H54 (cell line): ENCODE results near the gene LSR.

Source experiments
- DNase-seq: peaks from one replicate; pipeline ENCODE4 v3.0.0; 2011; ENCODE audit warnings: low spot score, mixed read lengths; ENCODE audit not compliant: insufficient read length
- FAIRE-seq: peaks from 3 replicates; lab custom pipeline; 2011; peaks lifted over from hg19 to GRCh38; lab: Jason Lieb, UNC
- POLR2A ChIP-seq: IDR thresholded peaks from 2 replicates; pipeline ENCODE4 v1.6.1; 2011; ENCODE audit warnings: low read depth, mild to moderate bottlenecking, low read length

LSR gene

GRCh38 chr19:35248310-35249145 is at the start of gene LSR:
LSR (plus strand) TSS chr19:35249002; CDS start chr19:35249023, 21 bp downstream.
- DNase-seq (no peak), FAIRE-seq (no peak)
- TF ChIP-seq POLR2A = no peak

- FAIRE-seq (no peak), DNase-seq (no peak)
- no peak for TF ChIP-seq POLR2A
These were observed 49.3 kb upstream of the LSR start for GRCh38 chr19:35199481-35199880.

- no peak for DNase-seq
- TF ChIP-seq POLR2A = no peak
- FAIRE-seq = no peak
These were observed 45.8 kb upstream of the LSR start for GRCh38 chr19:35202722-35203688.

- FAIRE-seq = no peak
- DNase-seq = no peak
- no peak for TF ChIP-seq POLR2A
These were observed 43.7 kb upstream of the LSR start for GRCh38 chr19:35204799-35205732.

GRCh38 chr19:35205733-35206323 is 43.0 kb upstream of the LSR start:
- no peak for TF ChIP-seq POLR2A
- FAIRE-seq (no peak), DNase-seq (no peak)

- TF ChIP-seq POLR2A = no peak
These were observed 42.4 kb upstream of the LSR start for GRCh38 chr19:35206379-35206778.

GRCh38 chr19:35206855-35207254 is 41.9 kb upstream of the LSR start:
- TF ChIP-seq POLR2A = no peak
- DNase-seq (no peak), FAIRE-seq (no peak)

More at GRCh38 chr19:35206379-35206778, 42.4 kb upstream of the LSR start:
- FAIRE-seq (no peak), DNase-seq (no peak)

- TF ChIP-seq POLR2A = no peak
- DNase-seq (no peak), FAIRE-seq (no peak)
These were observed 41.4 kb upstream of the LSR start for GRCh38 chr19:35207391-35207871.

GRCh38 chr19:35208121-35208520 is 40.7 kb upstream of the LSR start:
- no peak for FAIRE-seq
- no peak for DNase-seq
- no peak for TF ChIP-seq POLR2A

GRCh38 chr19:35209646-35210045 is 39.2 kb upstream of the LSR start:
- no peak for DNase-seq
- no peak for FAIRE-seq
- TF ChIP-seq POLR2A = no peak

GRCh38 chr19:35211545-35212230 is 37.1 kb upstream of the LSR start:
- FAIRE-seq = no peak
- DNase-seq = no peak
- TF ChIP-seq POLR2A = no peak

GRCh38 chr19:35212241-35212640 is 36.6 kb upstream of the LSR start:
- FAIRE-seq = no peak
- no peak for TF ChIP-seq POLR2A
- no peak for DNase-seq
